Uterus (tissue), 4 donors: ENCODE results near the gene INPP5A. TPM values are rescaled to one million over a fixed set of nuclear protein-coding genes. Genes with fewer than 3 reads are reported as not detected.
"Not testable (repeated sequence)": the region's sequence is repeated elsewhere in the genome, so short reads cannot be mapped to it uniquely, and the experiment has no call there.

Experiments
- DNase-seq, 2 donors: peaks; one replicate each; pipeline ENCODE4 v3.0.0-alpha.2; 2019 to 2020
- H3K27ac ChIP-seq, 2 donors: fragments of 200-600 bp; sonication (generic); 1 replicate in 1 of 2; 2 replicates in 1 of 2; pipeline ENCODE4 v1.5.1; 2016 to 2018
- H3K27me3 ChIP-seq, 2 donors: fragments of 200-600 bp; sonication (generic); one replicate each; pipeline ENCODE4 v1.5.1; 2018 to 2019; ENCODE audit warnings: control low read depth in 1 of 2
- H3K36me3 ChIP-seq, 2 donors: fragments of 200-600 bp; sonication (generic); one replicate each; pipeline ENCODE4 v1.5.1; 2019; ENCODE audit warnings: control low read depth in 1 of 2
- H3K4me1 ChIP-seq, 2 donors: fragments of 200-600 bp; sonication (generic); one replicate each; pipeline ENCODE4 v1.5.1; 2018 to 2019; ENCODE audit warnings: control low read depth in 1 of 2
- H3K4me3 ChIP-seq, 2 donors: fragments of 200-600 bp; sonication (generic); 1 replicate in 1 of 2; 2 replicates in 1 of 2; pipeline ENCODE4 v1.5.1; 2018 to 2019; ENCODE audit warnings: mild to moderate bottlenecking in 1 of 2
- H3K9me3 ChIP-seq, 2 donors: fragments of 200-600 bp; sonication (generic); one replicate each; pipeline ENCODE4 v1.5.1; 2019; ENCODE audit warnings: control low read depth in 1 of 2
- CTCF ChIP-seq, 4 experiments: fragments of 200-600 bp in 2 of 4; fragments of 450-650 bp in 2 of 4; sonication (generic) in 2 of 4; IDR thresholded peaks; one replicate each; pipeline ENCODE4 v1.5.1; 2016 to 2019; ENCODE audit warnings: antibody characterized with exemption in 4 of 4, mild to moderate bottlenecking in 2 of 4, moderate library complexity in 1 of 4
- POLR2A ChIP-seq, 2 donors: fragments of 450-650 bp; IDR thresholded peaks; one replicate each; pipeline ENCODE4 v1.6.1; 2016; ENCODE audit warnings: antibody characterized with exemption in 2 of 2, mild to moderate bottlenecking in 1 of 2, moderate library complexity in 1 of 2
- intact Hi-C: fragments of 100-400 bp; cut with DNase I; formaldehyde crosslinking; loops from one replicate; pipeline ENCODE4 v1.15.1; 2023; ENCODE audit warnings: low total_unique reads
- total RNA-seq, 4 donors: library from RNA; depleted of rRNA in 3 of 4; stranded (reverse); fragments of >200 nt in 3 of 4; gene quantifications; one replicate each; pipeline versions ENCODE4 v1.1.0 to v1.2.4, GENCODE V29; 2014 to 2023
- donor health status: DM: yes; HTN: yes; CAD: no.

Gene INPP5A
- total RNA-seq, 4 donors from 2014 or later: 22.5 to 160 (median 93.2) TPM

- TF ChIP-seq POLR2A (IDR thresholded peaks at IDR 0.05) (no peak), CTCF (IDR thresholded peaks at IDR 0.05) (no peak)
- H3K4me1 ChIP-seq: no peaks in the 10 kb centered on the region
- no peaks in the 10 kb centered on the region for H3K36me3 ChIP-seq
- intact Hi-C loops: no loop called here
- H3K9me3 ChIP-seq: no peaks in the 10 kb centered on the region
- no peak for DNase-seq
- H3K27me3 ChIP-seq: peaks cover 0 to 3% of the 10 kb centered on the region in 2 donors
- H3K4me3 ChIP-seq: no peak overlapping the region
- H3K27ac ChIP-seq: no peak overlapping the region
Measured at GRCh38 chr10:132817701-132818211, 280.2 kb downstream of the INPP5A start.

DNA sequence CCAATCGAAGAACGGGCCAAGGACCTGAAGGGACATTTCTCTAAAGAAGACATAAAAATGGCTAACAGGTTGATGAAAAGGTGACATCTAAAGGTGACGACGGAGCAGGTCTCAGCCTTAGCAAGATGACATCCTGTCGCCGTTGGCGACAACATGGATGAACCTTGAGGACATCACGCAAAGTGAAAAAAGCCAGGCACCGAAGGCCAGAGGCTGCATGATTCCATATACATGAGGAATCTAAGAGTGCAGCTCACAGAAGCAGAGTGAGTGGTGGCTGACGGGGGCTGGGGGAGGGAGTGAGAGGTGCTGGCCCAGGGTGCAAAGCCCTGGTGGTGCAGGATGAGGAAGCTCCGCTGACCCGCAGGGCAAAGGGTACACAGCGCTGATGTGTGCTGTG is 282.5 kb downstream of the INPP5A start:
- Histone ChIP-seq H3K27me3 (peaks cover 0 to 3% of the 10 kb centered on the region in 2 donors), H3K36me3 (no peaks in the 10 kb centered on the region), H3K27ac (no peak overlapping the region), H3K4me1 (no peaks in the 10 kb centered on the region), H3K4me3 (no peak overlapping the region), H3K9me3 (no peaks in the 10 kb centered on the region)
- intact Hi-C loops: no loop called here
- no peak for TF ChIP-seq POLR2A (IDR thresholded peaks at IDR 0.05)
- no peak for TF ChIP-seq CTCF (IDR thresholded peaks at IDR 0.05)
- DNase-seq: no peak

DNA sequence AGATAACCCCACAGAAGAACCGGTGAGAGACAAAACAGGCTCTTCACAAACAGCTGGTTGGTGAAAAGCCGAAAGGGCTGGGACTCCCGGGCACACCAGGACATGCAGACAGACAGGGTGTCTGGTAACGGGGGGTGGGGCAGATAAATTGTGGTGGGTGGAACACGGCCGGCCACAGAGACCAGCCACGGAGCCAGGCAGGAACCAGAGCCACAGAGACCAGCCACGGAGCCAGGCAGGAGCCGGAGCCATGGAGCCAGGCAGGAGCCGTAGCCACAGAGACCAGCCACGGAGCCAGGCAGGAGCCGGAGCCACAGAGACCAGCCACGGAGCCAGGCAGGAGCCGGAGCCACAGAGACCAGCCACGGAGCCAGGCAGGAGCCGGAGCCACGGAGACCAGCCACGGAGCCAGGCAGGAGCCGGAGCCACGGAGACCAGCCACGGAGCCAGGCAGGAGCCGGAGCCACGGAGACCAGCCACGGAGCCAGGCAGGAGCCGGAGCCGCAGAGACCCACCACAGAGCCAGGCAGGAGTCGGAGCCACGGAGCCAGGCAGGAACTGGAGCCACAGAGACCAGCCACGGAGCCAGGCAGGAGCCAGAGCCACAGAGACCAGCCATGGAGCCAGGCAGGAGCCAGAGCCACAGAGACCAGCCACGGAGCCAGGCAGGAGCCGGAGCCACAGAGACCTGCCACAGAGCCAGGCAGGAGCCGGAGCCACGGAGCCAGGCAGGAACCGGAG is 288.4 kb downstream of the INPP5A start:
- DNase-seq, H3K4me3 ChIP-seq, H3K9me3 ChIP-seq, H3K27me3 ChIP-seq, H3K4me1 ChIP-seq, intact Hi-C loops, H3K36me3 ChIP-seq, H3K27ac ChIP-seq: not testable (repeated sequence)

- intact Hi-C loops: no loop called here
- Histone ChIP-seq H3K27ac (no peak overlapping the region), H3K4me3 (no peak overlapping the region), H3K36me3 (no peaks in the 10 kb centered on the region), H3K4me1 (no peaks in the 10 kb centered on the region), H3K27me3 (no peaks in the 10 kb centered on the region), H3K9me3 (no peaks in the 10 kb centered on the region)
- no peak for DNase-seq
- TF ChIP-seq CTCF (IDR thresholded peaks at IDR 0.05) (no peak), POLR2A (IDR thresholded peaks at IDR 0.05) (no peak)
Measured at GRCh38 chr10:132826524-132827422, 289.2 kb downstream of the INPP5A start.

- intact Hi-C loops: no loop called here
- no peak for TF ChIP-seq POLR2A (IDR thresholded peaks at IDR 0.05)
- TF ChIP-seq CTCF (IDR thresholded peaks at IDR 0.05): no peak
- H3K9me3 ChIP-seq: no peaks in the 10 kb centered on the region
- H3K4me1 ChIP-seq: no peaks in the 10 kb centered on the region
- DNase-seq: no peak
- H3K36me3 ChIP-seq: no peaks in the 10 kb centered on the region
- H3K27ac ChIP-seq: no peak overlapping the region
- no peak overlapping the region for H3K4me3 ChIP-seq
- no peaks in the 10 kb centered on the region for H3K27me3 ChIP-seq
Measured at GRCh38 chr10:132827423-132827789, 289.8 kb downstream of the INPP5A start.
